GM21381 (cell line): ENCODE results near the gene IPO8.
"Not testable (repeated sequence)": the region's sequence is repeated elsewhere in the genome, so short reads cannot be mapped to it uniquely, and the experiment has no call there.

Experiments used
- ATAC-seq: cut with Tn5 transposase; IDR thresholded peaks from one replicate; pipeline ENCODE4 v1.9.1; 2021; ENCODE audit warnings: mild to moderate bottlenecking, moderate library complexity; ENCODE audit not compliant: unreplicated experiment

IPO8 gene

GRCh38 chr12:30613119-30613830 is 82.4 kb downstream of the IPO8 start:
- no peak for ATAC-seq

- no peak for ATAC-seq
Measured at GRCh38 chr12:30610718-30611117, 85.0 kb downstream of the IPO8 start.

- not testable (repeated sequence) for ATAC-seq
Measured at GRCh38 chr12:30609819-30610218, 85.8 kb downstream of the IPO8 start.

- not testable (repeated sequence) for ATAC-seq
Measured at GRCh38 chr12:30604302-30604701, 91.4 kb downstream of the IPO8 start.

GRCh38 chr12:30603129-30603528 is 92.5 kb downstream of the IPO8 start:
- no peak for ATAC-seq

- ATAC-seq = no peak
Measured at GRCh38 chr12:30602678-30603077, 93.0 kb downstream of the IPO8 start.

- no peak for ATAC-seq
Measured at GRCh38 chr12:30599608-30600007, 96.1 kb downstream of the IPO8 start.

GRCh38 chr12:30598889-30599288 is 96.8 kb downstream of the IPO8 start:
- no peak for ATAC-seq

GRCh38 chr12:30595742-30596141 is 99.9 kb downstream of the IPO8 start:
- ATAC-seq = no peak

GRCh38 chr12:30594509-30594908 is 101.2 kb downstream of the IPO8 start:
- no peak for ATAC-seq

GRCh38 chr12:30588572-30588971 is 107.1 kb downstream of the IPO8 start:
- ATAC-seq = not testable (repeated sequence)

- no peak for ATAC-seq
Measured at GRCh38 chr12:30587782-30588181, 107.9 kb downstream of the IPO8 start.

- no peak for ATAC-seq
Measured at GRCh38 chr12:30585877-30586276, 109.8 kb downstream of the IPO8 start.

- no peak for ATAC-seq
Measured at GRCh38 chr12:30582943-30583342, 112.7 kb downstream of the IPO8 start.

- ATAC-seq = no peak
Measured at GRCh38 chr12:30580344-30580743, 115.3 kb downstream of the IPO8 start.
